Skeletal muscle satellite cell (primary cell): ENCODE results near the gene SLC9A3.

Experiments
- H3K27me3 ChIP-seq: 2 replicates; pipeline ENCODE4 v1.7.0; 2013; ENCODE audit warnings: low read length; ENCODE audit not compliant: control insufficient read depth, insufficient read depth
- H3K36me3 ChIP-seq: 2 replicates; pipeline ENCODE4 v1.7.0; 2013; ENCODE audit warnings: mild to moderate bottlenecking, control low read depth, low read length; ENCODE audit not compliant: insufficient read depth
- H3K4me1 ChIP-seq: 2 replicates; pipeline ENCODE4 v1.7.0; 2013; ENCODE audit warnings: low read length; ENCODE audit not compliant: control insufficient read depth, insufficient read depth
- H3K4me2 ChIP-seq: 2 replicates; pipeline ENCODE4 v1.7.0; 2013; ENCODE audit warnings: mild to moderate bottlenecking, low read length
- H3K4me3 ChIP-seq: 2 replicates; pipeline ENCODE4 v1.7.0; 2013; ENCODE audit warnings: low read length
- H3K9ac ChIP-seq: 2 replicates; pipeline ENCODE4 v1.7.0; 2013; ENCODE audit warnings: mild to moderate bottlenecking, low read depth, low read length, moderate library complexity
- H3K9me3 ChIP-seq: replicated peaks from 2 replicates; pipeline ENCODE4 v1.7.0; 2013; ENCODE audit warnings: mild to moderate bottlenecking, control low read depth, low read length

SLC9A3 gene

DNA sequence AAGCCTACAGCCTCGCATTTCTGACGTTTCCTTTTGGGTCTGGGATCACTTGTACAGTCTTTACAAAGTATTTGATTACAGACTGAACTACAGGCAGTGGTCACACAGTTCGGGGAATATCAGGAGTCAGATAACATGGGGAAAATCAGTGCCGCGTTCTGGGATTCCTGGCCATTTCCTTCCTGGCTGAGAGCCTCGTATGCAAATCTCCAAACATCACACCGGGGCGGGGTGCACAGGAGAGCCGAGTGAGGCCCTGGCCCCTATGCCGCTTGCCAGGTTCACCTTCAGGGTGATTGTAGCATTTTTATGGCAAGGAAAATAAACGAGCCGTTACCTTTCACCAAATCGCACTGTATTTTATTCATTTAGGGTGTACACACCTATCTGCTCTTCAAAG is 29.6 kb upstream of the SLC9A3 start:
- no peaks in the 10 kb centered on the region for H3K4me1 ChIP-seq
- H3K4me2 ChIP-seq = no peak overlapping the region
- no peak overlapping the region for H3K4me3 ChIP-seq
- no peak overlapping the region for H3K9ac ChIP-seq
- H3K36me3 ChIP-seq = no peaks in the 10 kb centered on the region
- H3K27me3 ChIP-seq = peaks cover 10% of the 10 kb centered on the region
- H3K9me3 ChIP-seq = no peaks in the 10 kb centered on the region

GRCh38 chr5:551406-551805 is 27.2 kb upstream of the SLC9A3 start:
- no peaks in the 10 kb centered on the region for H3K4me1 ChIP-seq
- no peak overlapping the region for H3K4me2 ChIP-seq
- H3K27me3 ChIP-seq = peaks cover 12% of the 10 kb centered on the region
- no peak overlapping the region for H3K4me3 ChIP-seq
- H3K9me3 ChIP-seq = no peaks in the 10 kb centered on the region
- no peaks in the 10 kb centered on the region for H3K36me3 ChIP-seq
- H3K9ac ChIP-seq = no peak overlapping the region

- Histone ChIP-seq H3K36me3 (no peaks in the 10 kb centered on the region), H3K4me2 (no peak overlapping the region), H3K4me3 (no peak overlapping the region), H3K4me1 (no peaks in the 10 kb centered on the region), H3K27me3 (peaks cover 12% of the 10 kb centered on the region), H3K9ac (no peak overlapping the region), H3K9me3 (no peaks in the 10 kb centered on the region)
Measured at GRCh38 chr5:549229-549628, 25.0 kb upstream of the SLC9A3 start.

DNA sequence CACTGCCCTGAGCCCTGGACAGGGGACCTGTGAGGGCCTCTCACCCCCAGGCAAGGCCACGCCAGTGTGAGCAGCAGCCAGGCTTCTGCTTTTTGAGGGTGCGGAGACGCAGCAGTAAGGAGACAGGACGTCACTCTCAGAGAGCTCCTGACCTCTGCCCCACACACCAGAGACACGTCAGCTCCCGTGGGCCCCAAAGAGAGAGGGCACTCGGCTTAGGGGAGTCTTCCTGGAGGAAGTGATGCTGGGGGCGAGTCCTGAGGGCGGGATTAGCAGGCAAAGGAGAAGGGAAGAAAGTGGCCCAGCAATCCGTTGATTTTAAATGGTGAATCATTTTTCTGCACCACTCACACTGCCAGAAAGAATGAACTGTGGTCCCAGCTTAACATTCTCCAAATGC is 24.0 kb upstream of the SLC9A3 start:
- Histone ChIP-seq H3K9me3 (no peaks in the 10 kb centered on the region), H3K9ac (no peak overlapping the region), H3K4me3 (no peak overlapping the region), H3K36me3 (no peaks in the 10 kb centered on the region), H3K4me1 (no peaks in the 10 kb centered on the region), H3K27me3 (peaks cover 15% of the 10 kb centered on the region), H3K4me2 (no peak overlapping the region)

DNA sequence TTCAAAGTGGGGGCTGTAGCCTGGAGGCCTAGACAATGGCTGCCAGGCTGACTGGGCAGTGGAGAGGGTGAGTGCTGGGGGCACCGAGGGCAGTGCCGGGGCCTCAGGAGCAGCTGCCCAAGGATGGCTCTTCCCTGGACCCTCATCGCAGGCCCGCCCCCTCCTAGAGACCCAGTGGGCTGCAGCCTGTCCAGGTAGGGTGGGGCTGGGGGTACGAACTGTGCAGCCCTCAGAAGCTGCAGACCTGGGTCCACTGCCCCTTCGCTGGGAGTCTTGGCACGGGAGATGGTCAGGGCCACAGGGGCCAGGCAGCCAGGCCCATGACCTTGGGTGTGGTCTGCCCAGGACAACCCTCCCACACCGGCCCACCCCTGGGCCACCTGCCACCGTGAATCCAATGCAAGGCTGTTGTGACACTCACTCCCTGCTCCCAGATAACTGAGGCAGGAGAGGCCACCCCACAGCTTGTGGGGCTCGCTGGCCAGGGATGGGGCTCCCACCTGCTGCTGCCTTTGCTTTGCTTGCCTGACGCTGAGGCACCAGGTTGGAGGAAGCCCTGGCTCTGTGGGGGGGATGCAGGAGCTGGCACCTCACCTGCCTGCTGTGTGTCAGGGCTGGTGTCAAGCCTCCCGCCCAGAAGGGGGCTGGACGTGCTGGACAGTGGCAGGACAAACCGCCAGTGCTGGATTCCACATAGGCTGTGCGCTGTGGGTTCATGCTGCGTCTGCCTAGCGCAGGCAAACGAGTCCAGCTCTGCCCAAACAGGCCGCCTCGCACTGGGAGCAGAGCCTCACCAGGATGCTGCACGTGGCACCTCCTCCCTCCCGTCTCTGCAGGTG is 23.1 kb upstream of the SLC9A3 start:
- peaks cover 17% of the 10 kb centered on the region for H3K27me3 ChIP-seq
- H3K4me3 ChIP-seq = no peak overlapping the region
- H3K4me1 ChIP-seq = no peaks in the 10 kb centered on the region
- no peak overlapping the region for H3K9ac ChIP-seq
- H3K9me3 ChIP-seq = no peaks in the 10 kb centered on the region
- H3K36me3 ChIP-seq = no peaks in the 10 kb centered on the region
- H3K4me2 ChIP-seq = no peak overlapping the region

- H3K36me3 ChIP-seq = no peaks in the 10 kb centered on the region
- no peak overlapping the region for H3K4me2 ChIP-seq
- H3K4me3 ChIP-seq = no peak overlapping the region
- H3K4me1 ChIP-seq = no peaks in the 10 kb centered on the region
- H3K9ac ChIP-seq = no peak overlapping the region
- no peaks in the 10 kb centered on the region for H3K9me3 ChIP-seq
- H3K27me3 ChIP-seq = peaks cover 17% of the 10 kb centered on the region
Measured at GRCh38 chr5:546376-546908, 22.2 kb upstream of the SLC9A3 start.

- Histone ChIP-seq H3K4me3 (no peak overlapping the region), H3K36me3 (no peaks in the 10 kb centered on the region), H3K27me3 (peaks cover 16% of the 10 kb centered on the region), H3K4me2 (no peak overlapping the region), H3K9ac (no peak overlapping the region), H3K4me1 (no peaks in the 10 kb centered on the region), H3K9me3 (no peaks in the 10 kb centered on the region)
Measured at GRCh38 chr5:545641-546375, 21.6 kb upstream of the SLC9A3 start.

DNA sequence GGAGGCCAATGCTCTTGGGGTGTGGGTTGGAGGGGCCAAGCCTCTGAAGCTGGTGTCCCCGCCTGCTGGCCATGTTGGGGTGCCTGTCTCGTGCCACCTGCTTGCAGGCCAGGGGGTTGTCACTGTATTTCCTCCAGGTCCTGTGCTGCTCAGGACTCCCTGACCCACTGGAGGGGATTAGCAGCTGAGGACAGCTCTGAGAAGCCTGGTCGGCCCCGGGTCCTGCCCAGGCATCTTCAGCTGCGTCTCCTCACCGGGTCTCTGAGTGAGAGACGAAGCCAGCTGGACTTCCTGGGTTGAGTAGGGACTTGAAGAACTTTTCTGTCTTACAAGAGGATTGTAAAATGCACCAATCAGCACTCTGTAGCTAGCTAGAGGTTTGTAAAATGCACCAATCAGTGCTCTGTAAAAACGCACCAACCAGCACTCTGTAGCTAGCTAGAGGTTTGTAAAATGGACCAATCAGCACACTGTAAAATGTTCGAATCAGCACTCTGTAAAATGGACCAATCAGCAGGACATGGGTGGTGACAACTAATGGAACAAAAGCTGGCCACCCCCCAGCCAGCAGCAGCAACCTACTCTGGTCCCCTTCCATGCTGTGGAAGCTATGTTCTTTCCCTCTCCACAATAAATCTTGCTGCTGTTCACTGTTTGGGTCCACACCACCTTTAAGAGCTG is 20.6 kb upstream of the SLC9A3 start:
- Histone ChIP-seq H3K27me3 (peaks cover 22% of the 10 kb centered on the region), H3K4me3 (no peak overlapping the region), H3K4me2 (no peak overlapping the region), H3K9ac (no peak overlapping the region), H3K36me3 (no peaks in the 10 kb centered on the region), H3K4me1 (no peaks in the 10 kb centered on the region), H3K9me3 (no peaks in the 10 kb centered on the region)

GRCh38 chr5:543755-544674 is 19.8 kb upstream of the SLC9A3 start:
- H3K9me3 ChIP-seq = no peaks in the 10 kb centered on the region
- no peak overlapping the region for H3K9ac ChIP-seq

DNA sequence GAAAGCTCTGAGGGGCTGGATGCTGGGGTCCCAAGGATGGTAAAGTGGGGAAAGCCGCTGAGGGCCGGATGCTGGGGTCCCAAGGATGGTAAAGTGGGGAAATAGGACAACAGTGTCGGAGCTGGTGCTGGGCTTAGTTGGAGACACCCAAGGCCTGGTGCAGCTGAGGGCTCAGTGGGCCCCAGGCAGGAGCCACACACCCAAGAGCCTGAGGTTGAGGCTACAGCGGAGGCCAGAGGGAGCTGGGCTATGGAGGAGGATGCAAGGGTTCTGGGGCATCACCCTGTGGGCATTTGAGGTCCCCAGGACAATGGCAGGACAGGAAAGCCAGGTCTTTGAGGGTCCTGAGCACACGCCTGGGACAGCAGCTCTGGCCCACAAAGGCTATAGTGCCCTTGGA is 19.1 kb upstream of the SLC9A3 start:
- Histone ChIP-seq H3K27me3 (peaks cover 32% of the 10 kb centered on the region), H3K9ac (no peak overlapping the region), H3K36me3 (no peaks in the 10 kb centered on the region), H3K9me3 (no peaks in the 10 kb centered on the region), H3K4me2 (no peak overlapping the region), H3K4me3 (no peak overlapping the region), H3K4me1 (no peaks in the 10 kb centered on the region)

More at GRCh38 chr5:543755-544674, 19.8 kb upstream of the SLC9A3 start:
- peaks cover 29% of the 10 kb centered on the region for H3K27me3 ChIP-seq
- no peak overlapping the region for H3K4me2 ChIP-seq
- no peaks in the 10 kb centered on the region for H3K36me3 ChIP-seq
- H3K4me3 ChIP-seq = no peak overlapping the region
- H3K4me1 ChIP-seq = no peaks in the 10 kb centered on the region
